Neural cell (in vitro differentiated cells): ENCODE results near the gene RIN1.

Experiments used
- CTCF ChIP-seq: fragments of 450-650 bp; IDR thresholded peaks from 2 replicates; pipeline ENCODE4 v1.5.1; 2014; ENCODE audit warnings: antibody characterized with exemption, mild to moderate bottlenecking, moderate library complexity; ENCODE audit not compliant: poor library complexity, severe bottlenecking
- EP300 ChIP-seq: fragments of 450-650 bp; conservative IDR thresholded peaks from 2 replicates; pipeline ENCODE4 v1.6.1; 2014; ENCODE audit warnings: antibody characterized with exemption, mild to moderate bottlenecking, moderate library complexity; ENCODE audit not compliant: poor library complexity, severe bottlenecking
- EZH2 ChIP-seq: fragments of 200-600, 300-800 bp; shearing (Covaris generic), sonication (generic); IDR thresholded peaks from 2 replicates; pipeline ENCODE4 v1.6.1; 2014; ENCODE audit warnings: antibody characterized with exemption, low read length, borderline replicate concordance, mild to moderate bottlenecking; ENCODE audit not compliant: insufficient read depth, poor library complexity, severe bottlenecking
- MXI1 ChIP-seq: fragments of 450-650 bp; conservative IDR thresholded peaks from 2 replicates; pipeline ENCODE4 v1.6.1; 2014; ENCODE audit warnings: antibody characterized with exemption, mild to moderate bottlenecking; ENCODE audit not compliant: poor library complexity, severe bottlenecking
- POLR2AphosphoS5 ChIP-seq: IDR thresholded peaks from 2 replicates; pipeline ENCODE4 v1.6.1; 2012
- RAD21 ChIP-seq: fragments of 450-650 bp; conservative IDR thresholded peaks from 2 replicates; pipeline ENCODE4 v1.6.1; 2014; ENCODE audit warnings: antibody characterized with exemption, mild to moderate bottlenecking, moderate library complexity
- REST ChIP-seq: IDR thresholded peaks from 2 replicates; pipeline ENCODE4 v1.6.1; 2012; ENCODE audit warnings: borderline replicate concordance
- SMC3 ChIP-seq: fragments of 450-650 bp; conservative IDR thresholded peaks from 2 replicates; pipeline ENCODE4 v1.6.1; 2014; ENCODE audit warnings: antibody characterized with exemption, mild to moderate bottlenecking, moderate library complexity; ENCODE audit not compliant: poor library complexity
- TAF1 ChIP-seq: IDR thresholded peaks from 2 replicates; pipeline ENCODE4 v1.6.1; 2012; ENCODE audit warnings: low read depth

GRCh38 chr11:66325263-66325671, 11.0 kb downstream of the RIN1 start:
- TF ChIP-seq SMC3 (no peak), EP300 (no peak), CTCF (no peak), POLR2AphosphoS5 (no peak), TAF1 (no peak), RAD21 (no peak), REST (no peak), EZH2 (no peak), MXI1 (no peak)
